ENCODE measurements around the gene FAM168A.

Gene FAM168A

GRCh38 chr11:73468590-73469161 lies 129.2 kb downstream of the FAM168A start:
- Histone ChIP-seq H3K9ac (ENCODE audit: low read length) (no peak overlapping the region), H3K27ac (ENCODE audit: low read depth, low read length) (no peak overlapping the region), H3K4me3 (ENCODE audit: low read length) (no peak overlapping the region), H3K36me3 (ENCODE audit: control insufficient read depth, insufficient read depth, low read length) (no peaks in the 10 kb centered on the region), H3K27me3 (ENCODE audit: control insufficient read depth, insufficient read depth, low read length) (no peaks in the 10 kb centered on the region), H3K4me1 (ENCODE audit: control insufficient read depth, insufficient read depth, low read length) (peaks cover 2% of the 10 kb centered on the region)

GRCh38 chr11:73467505-73467904 lies 130.4 kb downstream of the FAM168A start:
- Histone ChIP-seq H3K27me3 (ENCODE audit: control insufficient read depth, insufficient read depth, low read length) (no peaks in the 10 kb centered on the region), H3K36me3 (ENCODE audit: control insufficient read depth, insufficient read depth, low read length) (no peaks in the 10 kb centered on the region), H3K4me1 (ENCODE audit: control insufficient read depth, insufficient read depth, low read length) (peaks cover 2% of the 10 kb centered on the region), H3K4me3 (ENCODE audit: low read length) (no peak overlapping the region), H3K9ac (ENCODE audit: low read length) (no peak overlapping the region), H3K27ac (ENCODE audit: low read depth, low read length) (no peak overlapping the region)

GRCh38 chr11:73466643-73467042 lies 131.3 kb downstream of the FAM168A start:
- Histone ChIP-seq H3K36me3 (ENCODE audit: control insufficient read depth, insufficient read depth, low read length) (no peaks in the 10 kb centered on the region), H3K9ac (ENCODE audit: low read length) (no peak overlapping the region), H3K4me1 (ENCODE audit: control insufficient read depth, insufficient read depth, low read length) (peaks cover 2% of the 10 kb centered on the region)

GRCh38 chr11:73465871-73466270 lies 132.0 kb downstream of the FAM168A start:
- H3K36me3 ChIP-seq (ENCODE audit: control insufficient read depth, insufficient read depth, low read length): no peaks in the 10 kb centered on the region
- H3K4me1 ChIP-seq (ENCODE audit: control insufficient read depth, insufficient read depth, low read length): peaks cover 2% of the 10 kb centered on the region
- no peak overlapping the region for H3K9ac ChIP-seq (ENCODE audit: low read length)
- no peak overlapping the region for H3K4me3 ChIP-seq (ENCODE audit: low read length)
- no peak overlapping the region for H3K27ac ChIP-seq (ENCODE audit: low read depth, low read length)
- H3K27me3 ChIP-seq (ENCODE audit: control insufficient read depth, insufficient read depth, low read length): no peaks in the 10 kb centered on the region

More at GRCh38 chr11:73466643-73467042, 131.3 kb downstream of the FAM168A start:
- no peak overlapping the region for H3K4me3 ChIP-seq (ENCODE audit: low read length)
- no peak overlapping the region for H3K27ac ChIP-seq (ENCODE audit: low read depth, low read length)
- H3K27me3 ChIP-seq (ENCODE audit: control insufficient read depth, insufficient read depth, low read length): no peaks in the 10 kb centered on the region

GRCh38 chr11:73465023-73465675 lies 132.8 kb downstream of the FAM168A start:
- Histone ChIP-seq H3K27ac (ENCODE audit: low read depth, low read length) (no peak overlapping the region), H3K36me3 (ENCODE audit: control insufficient read depth, insufficient read depth, low read length) (no peaks in the 10 kb centered on the region), H3K27me3 (ENCODE audit: control insufficient read depth, insufficient read depth, low read length) (no peaks in the 10 kb centered on the region), H3K9ac (ENCODE audit: low read length) (no peak overlapping the region), H3K4me1 (ENCODE audit: control insufficient read depth, insufficient read depth, low read length) (peaks cover 2% of the 10 kb centered on the region), H3K4me3 (ENCODE audit: low read length) (no peak overlapping the region)

- H3K4me3 ChIP-seq (ENCODE audit: low read length): no peak overlapping the region
- peaks cover 2% of the 10 kb centered on the region for H3K4me1 ChIP-seq (ENCODE audit: control insufficient read depth, insufficient read depth, low read length)
- H3K9ac ChIP-seq (ENCODE audit: low read length): no peak overlapping the region
- H3K27ac ChIP-seq (ENCODE audit: low read depth, low read length): no peak overlapping the region
- H3K36me3 ChIP-seq (ENCODE audit: control insufficient read depth, insufficient read depth, low read length): no peaks in the 10 kb centered on the region
- H3K27me3 ChIP-seq (ENCODE audit: control insufficient read depth, insufficient read depth, low read length): no peaks in the 10 kb centered on the region
Observed at GRCh38 chr11:73464347-73464746, 133.6 kb downstream of the FAM168A start.

GRCh38 chr11:73463359-73463758 lies 134.6 kb downstream of the FAM168A start:
- peaks cover 2% of the 10 kb centered on the region for H3K4me1 ChIP-seq (ENCODE audit: control insufficient read depth, insufficient read depth, low read length)
- H3K27ac ChIP-seq (ENCODE audit: low read depth, low read length): no peak overlapping the region
- no peak overlapping the region for H3K9ac ChIP-seq (ENCODE audit: low read length)
- no peaks in the 10 kb centered on the region for H3K27me3 ChIP-seq (ENCODE audit: control insufficient read depth, insufficient read depth, low read length)
- no peaks in the 10 kb centered on the region for H3K36me3 ChIP-seq (ENCODE audit: control insufficient read depth, insufficient read depth, low read length)
- H3K4me3 ChIP-seq (ENCODE audit: low read length): no peak overlapping the region

- Histone ChIP-seq H3K27ac (ENCODE audit: low read depth, low read length) (no peak overlapping the region), H3K27me3 (ENCODE audit: control insufficient read depth, insufficient read depth, low read length) (no peaks in the 10 kb centered on the region), H3K9ac (ENCODE audit: low read length) (no peak overlapping the region), H3K4me3 (ENCODE audit: low read length) (no peak overlapping the region), H3K36me3 (ENCODE audit: control insufficient read depth, insufficient read depth, low read length) (peaks cover 2% of the 10 kb centered on the region), H3K4me1 (ENCODE audit: control insufficient read depth, insufficient read depth, low read length) (peaks cover 2% of the 10 kb centered on the region)
Observed at GRCh38 chr11:73461964-73462363, 135.9 kb downstream of the FAM168A start.

- Histone ChIP-seq H3K27me3 (ENCODE audit: control insufficient read depth, insufficient read depth, low read length) (no peaks in the 10 kb centered on the region), H3K9ac (ENCODE audit: low read length) (no peak overlapping the region), H3K27ac (ENCODE audit: low read depth, low read length) (no peak overlapping the region), H3K36me3 (ENCODE audit: control insufficient read depth, insufficient read depth, low read length) (peaks cover 2% of the 10 kb centered on the region), H3K4me1 (ENCODE audit: control insufficient read depth, insufficient read depth, low read length) (peaks cover 2% of the 10 kb centered on the region), H3K4me3 (ENCODE audit: low read length) (no peak overlapping the region)
Observed at GRCh38 chr11:73461335-73461840, 136.5 kb downstream of the FAM168A start.

GRCh38 chr11:73458201-73458600 lies 139.7 kb downstream of the FAM168A start:
- Histone ChIP-seq H3K27ac (ENCODE audit: low read depth, low read length) (no peak overlapping the region), H3K4me1 (ENCODE audit: control insufficient read depth, insufficient read depth, low read length) (no peaks in the 10 kb centered on the region), H3K4me3 (ENCODE audit: low read length) (no peak overlapping the region), H3K27me3 (ENCODE audit: control insufficient read depth, insufficient read depth, low read length) (no peaks in the 10 kb centered on the region), H3K9ac (ENCODE audit: low read length) (no peak overlapping the region), H3K36me3 (ENCODE audit: control insufficient read depth, insufficient read depth, low read length) (peaks cover 2% of the 10 kb centered on the region)

- H3K4me1 ChIP-seq (ENCODE audit: control insufficient read depth, insufficient read depth, low read length): no peaks in the 10 kb centered on the region
- no peaks in the 10 kb centered on the region for H3K27me3 ChIP-seq (ENCODE audit: control insufficient read depth, insufficient read depth, low read length)
- no peak overlapping the region for H3K4me3 ChIP-seq (ENCODE audit: low read length)
- H3K9ac ChIP-seq (ENCODE audit: low read length): no peak overlapping the region
- H3K36me3 ChIP-seq (ENCODE audit: control insufficient read depth, insufficient read depth, low read length): peaks cover 2% of the 10 kb centered on the region
- H3K27ac ChIP-seq (ENCODE audit: low read depth, low read length): no peak overlapping the region
Observed at GRCh38 chr11:73454987-73455386, 142.9 kb downstream of the FAM168A start.

- no peak overlapping the region for H3K9ac ChIP-seq (ENCODE audit: low read length)
Observed at GRCh38 chr11:73453562-73453961, 144.3 kb downstream of the FAM168A start.

GRCh38 chr11:73452726-73453125 lies 145.2 kb downstream of the FAM168A start:
- H3K4me1 ChIP-seq (ENCODE audit: control insufficient read depth, insufficient read depth, low read length): no peaks in the 10 kb centered on the region
- H3K27me3 ChIP-seq (ENCODE audit: control insufficient read depth, insufficient read depth, low read length): no peaks in the 10 kb centered on the region
- no peak overlapping the region for H3K27ac ChIP-seq (ENCODE audit: low read depth, low read length)
- H3K9ac ChIP-seq (ENCODE audit: low read length): no peak overlapping the region
- H3K36me3 ChIP-seq (ENCODE audit: control insufficient read depth, insufficient read depth, low read length): no peaks in the 10 kb centered on the region
- H3K4me3 ChIP-seq (ENCODE audit: low read length): no peak overlapping the region

More at GRCh38 chr11:73453562-73453961, 144.3 kb downstream of the FAM168A start:
- no peak overlapping the region for H3K4me3 ChIP-seq (ENCODE audit: low read length)
- H3K36me3 ChIP-seq (ENCODE audit: control insufficient read depth, insufficient read depth, low read length): peaks cover 2% of the 10 kb centered on the region
- H3K27me3 ChIP-seq (ENCODE audit: control insufficient read depth, insufficient read depth, low read length): no peaks in the 10 kb centered on the region
- no peaks in the 10 kb centered on the region for H3K4me1 ChIP-seq (ENCODE audit: control insufficient read depth, insufficient read depth, low read length)
- no peak overlapping the region for H3K27ac ChIP-seq (ENCODE audit: low read depth, low read length)
